RPMI8226 (cell line): ENCODE data around the gene C8G.

ENCODE experiments used
- DNase-seq: peaks from one replicate; pipeline ENCODE4 v3.0.0-alpha.2; 2015

Gene C8G

GRCh38 chr9:136985027-136985602 is 40.1 kb downstream of the C8G start:
- no peak for DNase-seq

- DNase-seq = no peak
These were observed 40.8 kb downstream of the C8G start for GRCh38 chr9:136985853-136986252.

- no peak for DNase-seq
These were observed 43.8 kb downstream of the C8G start for GRCh38 chr9:136988872-136989271.

GRCh38 chr9:136990242-136990911 is 45.3 kb downstream of the C8G start:
- no peak for DNase-seq

GRCh38 chr9:136991993-136992818 is 47.2 kb downstream of the C8G start, which contains the start of gene PAXX:
TSS of gene PAXX (plus strand) at chr9:136992422. CDS start at chr9:136992444, 22 bp downstream.
- peak; percentile 97 for DNase-seq

- no peak for DNase-seq
These were observed 47.9 kb downstream of the C8G start for GRCh38 chr9:136992819-136993369.

GRCh38 chr9:136994180-136994887 is 49.3 kb downstream of the C8G start:
- no peak for DNase-seq

GRCh38 chr9:136994888-136995230 is 49.8 kb downstream of the C8G start:
- DNase-seq = no peak

- no peak for DNase-seq
These were observed 50.3 kb downstream of the C8G start for GRCh38 chr9:136995362-136995761.

- DNase-seq = no peak
These were observed 50.8 kb downstream of the C8G start for GRCh38 chr9:136995772-136996311.
